Type B pancreatic cell (in vitro differentiated cells): ENCODE results near the gene VSIR. TPM values are rescaled to one million over a fixed set of nuclear protein-coding genes. Genes with fewer than 3 reads are reported as not detected.

Source experiments
- DNase-seq: peaks from one replicate; pipeline ENCODE4 v3.0.0; 2021; ENCODE audit warnings: mixed read lengths; ENCODE audit not compliant: unreplicated experiment; ENCODE audit errors: extremely low spot score
- H3K27ac Mint-ChIP-seq: 2 replicates; pipeline ENCODE4 v1.8.0; 2021; ENCODE audit warnings: mild to moderate bottlenecking, mixed read lengths
- H3K27me3 Mint-ChIP-seq: 2 replicates; pipeline ENCODE4 v1.8.0; 2021; ENCODE audit warnings: mixed read lengths
- H3K36me3 Mint-ChIP-seq: 2 replicates; pipeline ENCODE4 v1.8.0; 2021; ENCODE audit warnings: mixed read lengths
- H3K4me1 Mint-ChIP-seq: one replicate; pipeline ENCODE4 v1.8.0; 2021; ENCODE audit warnings: mixed read lengths; ENCODE audit not compliant: unreplicated experiment
- H3K4me3 Mint-ChIP-seq: 2 replicates; pipeline ENCODE4 v1.8.0; 2021; ENCODE audit warnings: mild to moderate bottlenecking, mixed read lengths
- H3K9me3 Mint-ChIP-seq: 2 replicates; pipeline ENCODE4 v1.8.0; 2021; ENCODE audit warnings: mixed read lengths
- CTCF ChIP-seq: fragments of 200-600 bp; sonication (generic); conservative IDR thresholded peaks from 2 replicates; pipeline ENCODE4 v1.5.0; 2021; ENCODE audit warnings: antibody characterized with exemption, mild to moderate bottlenecking
- total RNA-seq: library from RNA; stranded (reverse); gene quantifications from 2 replicates; pipeline ENCODE4 v1.2.1, GENCODE V29; 2021; ENCODE audit warnings: low replicate concordance

The VSIR gene
- total RNA-seq, 1 donor from 2014 or later = 47.0 TPM

GRCh38 chr10:71779641-71780040 lies 6.3 kb upstream of the VSIR start:
- no peaks in the 10 kb centered on the region for H3K36me3 Mint-ChIP-seq
- H3K4me3 Mint-ChIP-seq = no peak overlapping the region
- H3K27me3 Mint-ChIP-seq = peaks cover 12% of the 10 kb centered on the region
- peaks cover 4% of the 10 kb centered on the region for H3K9me3 Mint-ChIP-seq
- DNase-seq = no peak
- no peaks in the 10 kb centered on the region for H3K4me1 Mint-ChIP-seq
- H3K27ac Mint-ChIP-seq = no peak overlapping the region
- TF ChIP-seq CTCF = no peak

DNA sequence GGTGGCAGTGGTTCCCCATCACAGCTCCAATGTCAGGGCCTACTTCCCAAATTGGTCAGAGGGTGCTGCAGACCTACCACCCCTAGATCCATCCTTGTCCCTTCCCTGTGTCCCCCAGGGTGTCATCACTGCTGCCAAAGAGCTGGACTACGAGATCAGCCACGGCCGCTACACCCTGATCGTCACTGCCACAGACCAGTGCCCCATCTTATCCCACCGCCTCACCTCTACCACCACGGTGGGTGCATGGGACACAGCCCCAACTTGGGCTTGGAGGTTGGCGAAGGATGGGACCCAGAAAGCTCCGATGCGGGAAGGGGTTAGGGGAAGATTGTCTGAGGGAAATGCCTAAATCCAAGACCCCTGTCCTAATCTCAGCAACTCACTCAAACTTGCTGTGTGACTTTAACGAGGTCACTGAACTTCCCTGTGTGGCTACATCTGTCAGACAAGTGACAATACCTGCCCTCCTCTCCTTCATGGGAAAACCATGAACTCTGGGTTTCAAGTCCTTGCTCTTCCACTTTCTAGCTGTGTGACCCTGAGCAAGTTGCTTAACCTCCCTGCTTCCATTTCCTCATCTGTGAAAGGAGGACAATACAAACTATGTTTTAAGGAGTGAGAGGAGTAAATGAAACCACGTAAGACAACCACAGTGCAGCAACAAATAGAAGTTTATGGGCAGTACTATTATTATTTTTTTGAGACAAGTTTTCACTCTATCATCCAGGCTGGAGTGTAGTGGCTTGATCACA lies 4.9 kb upstream of the VSIR start:
- Mint-ChIP-seq H3K27ac (no peak overlapping the region), H3K27me3 (peaks cover 19% of the 10 kb centered on the region), H3K4me3 (no peak overlapping the region), H3K9me3 (peaks cover 4% of the 10 kb centered on the region), H3K36me3 (no peaks in the 10 kb centered on the region), H3K4me1 (peaks cover 4% of the 10 kb centered on the region)
- TF ChIP-seq CTCF = no peak
- DNase-seq = no peak

GRCh38 chr10:71777213-71777985 lies 4.1 kb upstream of the VSIR start:
- H3K27me3 Mint-ChIP-seq = peaks cover 16% of the 10 kb centered on the region
- no peaks in the 10 kb centered on the region for H3K36me3 Mint-ChIP-seq
- no peak for TF ChIP-seq CTCF
- DNase-seq = no peak
- no peak overlapping the region for H3K4me3 Mint-ChIP-seq
- peaks cover 4% of the 10 kb centered on the region for H3K9me3 Mint-ChIP-seq
- H3K27ac Mint-ChIP-seq = no peak overlapping the region
- H3K4me1 Mint-ChIP-seq = peaks cover 4% of the 10 kb centered on the region

DNA sequence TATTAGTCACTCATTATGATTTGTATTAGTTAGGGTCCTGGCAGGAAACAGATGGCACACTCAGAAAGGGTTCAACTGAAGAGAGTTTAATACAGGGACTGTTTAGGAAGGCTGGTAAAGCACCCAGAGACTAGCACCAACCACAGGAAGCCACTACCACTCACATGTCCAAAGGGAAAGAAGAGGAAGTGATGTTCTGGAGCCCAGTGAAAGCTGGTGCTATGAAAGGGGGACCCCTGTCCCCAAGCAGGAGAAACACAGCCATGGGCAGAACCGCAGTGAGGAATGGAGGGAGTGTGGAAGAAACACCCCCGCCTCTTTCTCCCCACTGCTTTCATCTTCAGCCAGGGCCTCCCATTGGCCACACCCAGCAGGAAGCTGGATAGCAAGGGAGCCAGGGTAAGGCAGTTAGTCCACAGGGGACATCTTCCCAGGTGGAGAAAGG lies 3.2 kb upstream of the VSIR start:
- H3K36me3 Mint-ChIP-seq = no peaks in the 10 kb centered on the region
- no peak overlapping the region for H3K27ac Mint-ChIP-seq

More for the DNA sequence above, 3.2 kb upstream of the VSIR start:
- Mint-ChIP-seq H3K4me1 (peaks cover 4% of the 10 kb centered on the region), H3K27me3 (peaks cover 16% of the 10 kb centered on the region), H3K4me3 (no peak overlapping the region), H3K9me3 (peaks cover 4% of the 10 kb centered on the region)
- no peak for DNase-seq
- no peak for TF ChIP-seq CTCF
